ENCODE measurements around the gene INTS3.

- no peak for TF ChIP-seq CTCF (conservative IDR thresholded peaks at IDR 0.05)
- TF ChIP-seq ZFX (IDR thresholded peaks at IDR 0.05) = no peak
Measured at GRCh38 chr1:153790966-153791647, 63.3 kb downstream of the INTS3 start.
